Smooth muscle cell (in vitro differentiated cells): ENCODE measurements around the gene SPOCD1. TPM values are rescaled to one million over a fixed set of nuclear protein-coding genes. Genes with fewer than 3 reads are reported as not detected.

Source experiments
- DNase-seq: peaks from one replicate; lab custom pipeline; 2025; ENCODE audit not compliant: unreplicated experiment; lab: John Stamatoyannopoulos, UW
- H2AFZ ChIP-seq: fragments of 200-600 bp; sonication (generic); 2 replicates; pipeline ENCODE4 v1.6.0; 2016; ENCODE audit warnings: antibody characterized with exemption, low read depth, mild to moderate bottlenecking
- H3F3A ChIP-seq: fragments of 200-600 bp; sonication (generic); 2 replicates; pipeline ENCODE4 v1.6.0; 2017; ENCODE audit warnings: antibody characterized with exemption, low read depth
- H3K27ac ChIP-seq: fragments of 200-600 bp; sonication (generic); 2 replicates; pipeline ENCODE4 v1.5.1; 2016; ENCODE audit warnings: low read depth, mild to moderate bottlenecking
- H3K27me3 ChIP-seq: fragments of 200-600 bp; sonication (generic); 2 replicates; pipeline ENCODE4 v1.6.1; 2016; ENCODE audit warnings: low read depth, mild to moderate bottlenecking
- H3K36me3 ChIP-seq: fragments of 200-600 bp; sonication (generic); 2 replicates; pipeline ENCODE4 v1.5.1; 2016; ENCODE audit warnings: low read depth
- H3K4me1 ChIP-seq: fragments of 200-600 bp; sonication (generic); 2 replicates; pipeline ENCODE4 v1.5.1; 2016; ENCODE audit warnings: low read depth
- H3K4me2 ChIP-seq: fragments of 200-600 bp; sonication (generic); 2 replicates; pipeline ENCODE4 v1.6.0; 2016; ENCODE audit warnings: mild to moderate bottlenecking
- H3K4me3 ChIP-seq: fragments of 200-600 bp; sonication (generic); 2 replicates; pipeline ENCODE4 v1.5.1; 2016; ENCODE audit warnings: mild to moderate bottlenecking
- H3K79me2 ChIP-seq: fragments of 200-600 bp; sonication (generic); 2 replicates; pipeline ENCODE4 v1.6.0; 2016; ENCODE audit warnings: low read depth, mild to moderate bottlenecking
- H3K9ac ChIP-seq: fragments of 200-600 bp; sonication (generic); 2 replicates; pipeline ENCODE4 v1.6.0; 2016; ENCODE audit warnings: low read depth
- H3K9me3 ChIP-seq: fragments of 200-600 bp; sonication (generic); replicated peaks from 2 replicates; pipeline ENCODE4 v1.5.1; 2016; ENCODE audit warnings: low read depth
- H4K20me1 ChIP-seq: fragments of 200-600 bp; sonication (generic); 2 replicates; pipeline ENCODE4 v1.6.0; 2016; ENCODE audit warnings: low read depth
- WGBS: methylation state at CpG from one replicate; pipeline ENCODE4 v1.1.7; 2016; ENCODE audit warnings: low lambda C conversion rate; 5-methylcytosine and 5-hydroxymethylcytosine counted together
- polyA plus RNA-seq: library from polyadenylated mRNA; unstranded; fragments of >200 nt; fragmentation: Nextera tagmentation; extraction: Ambion mirVana; gene quantifications from 2 replicates; pipeline ENCODE4 v1.2.1, GENCODE V29; 2016
- total RNA-seq: library from RNA; depleted of rRNA; stranded (reverse); fragments of >200 nt; gene quantifications from 2 replicates; pipeline ENCODE4 v1.2.3, GENCODE V29; 2014
- TF ChIP-seq, protein P1 (sequence below): fragments of 200-600 bp; sonication (generic); IDR thresholded peaks from 2 replicates; pipeline ENCODE4 v1.5.1; 2017; ENCODE audit warnings: borderline replicate concordance, mild to moderate bottlenecking, antibody characterized with exemption; ENCODE audit not compliant: insufficient read depth, poor library complexity, severe bottlenecking

Gene SPOCD1
- 39.5 and 43.8 TPM in 2 replicates for total RNA-seq
- 45.3 and 46.1 TPM in 2 replicates for polyA plus RNA-seq

GRCh38 chr1:31815752-31816500 lies at the start of gene SPOCD1:
SPOCD1 (minus strand) TSS chr1:31816022; CDS start chr1:31815333, 689 bp downstream.
- Histone ChIP-seq H3K4me2 (peak within 1 kb of the TSS; percentile 84), H3K9ac (peak within 1 kb of the TSS; percentile 39)
- TF ChIP-seq, protein P1, sequence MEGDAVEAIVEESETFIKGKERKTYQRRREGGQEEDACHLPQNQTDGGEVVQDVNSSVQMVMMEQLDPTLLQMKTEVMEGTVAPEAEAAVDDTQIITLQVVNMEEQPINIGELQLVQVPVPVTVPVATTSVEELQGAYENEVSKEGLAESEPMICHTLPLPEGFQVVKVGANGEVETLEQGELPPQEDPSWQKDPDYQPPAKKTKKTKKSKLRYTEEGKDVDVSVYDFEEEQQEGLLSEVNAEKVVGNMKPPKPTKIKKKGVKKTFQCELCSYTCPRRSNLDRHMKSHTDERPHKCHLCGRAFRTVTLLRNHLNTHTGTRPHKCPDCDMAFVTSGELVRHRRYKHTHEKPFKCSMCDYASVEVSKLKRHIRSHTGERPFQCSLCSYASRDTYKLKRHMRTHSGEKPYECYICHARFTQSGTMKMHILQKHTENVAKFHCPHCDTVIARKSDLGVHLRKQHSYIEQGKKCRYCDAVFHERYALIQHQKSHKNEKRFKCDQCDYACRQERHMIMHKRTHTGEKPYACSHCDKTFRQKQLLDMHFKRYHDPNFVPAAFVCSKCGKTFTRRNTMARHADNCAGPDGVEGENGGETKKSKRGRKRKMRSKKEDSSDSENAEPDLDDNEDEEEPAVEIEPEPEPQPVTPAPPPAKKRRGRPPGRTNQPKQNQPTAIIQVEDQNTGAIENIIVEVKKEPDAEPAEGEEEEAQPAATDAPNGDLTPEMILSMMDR = peak; percentile 95

DNA sequence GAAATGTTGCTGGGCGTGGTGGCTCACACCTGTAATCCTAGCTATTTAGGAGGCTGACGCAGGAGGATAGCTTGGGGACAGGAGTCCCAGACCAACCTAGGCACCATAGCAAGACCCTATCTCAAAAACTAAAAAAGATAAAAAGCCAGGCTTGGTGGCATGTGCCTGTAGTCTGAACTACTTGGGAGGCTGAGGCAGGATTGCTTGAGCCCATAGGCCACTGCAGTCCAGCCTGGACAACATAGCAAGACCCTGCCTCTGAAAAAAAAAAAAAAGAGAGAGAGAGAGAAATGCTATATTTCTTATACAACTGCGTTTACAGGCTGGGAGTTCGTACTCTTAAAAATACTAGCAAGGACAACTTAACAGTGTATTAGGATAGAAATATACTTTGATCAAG lies 46.2 kb upstream of the SPOCD1 start:
- Histone ChIP-seq H3K4me1 (no peaks in the 10 kb centered on the region), H3K27me3 (no peaks in the 10 kb centered on the region), H2AFZ (no peak overlapping the region), H3K79me2 (no peaks in the 10 kb centered on the region), H3K4me3 (no peak overlapping the region), H4K20me1 (no peaks in the 10 kb centered on the region), H3K9me3 (no peaks in the 10 kb centered on the region), H3F3A (no peaks in the 10 kb centered on the region), H3K36me3 (no peaks in the 10 kb centered on the region), H3K27ac (no peak overlapping the region), H3K9ac (no peak overlapping the region), H3K4me2 (no peak overlapping the region)
- TF ChIP-seq, protein P1 = no peak
- no peak for DNase-seq
- 93% methylated on average over 4 of the region's 4 CpGs for WGBS

More at GRCh38 chr1:31815752-31816500, at the start of gene SPOCD1:
- Histone ChIP-seq H3K4me1 (no peaks in the 10 kb centered on the region), H3K79me2 (no peaks in the 10 kb centered on the region), H3K36me3 (no peaks in the 10 kb centered on the region), H3K4me3 (peak within 1 kb of the TSS; percentile 42), H3K9me3 (no peaks in the 10 kb centered on the region), H2AFZ (peak within 1 kb of the TSS; percentile 94), H3K27me3 (no peaks in the 10 kb centered on the region), H4K20me1 (no peaks in the 10 kb centered on the region), H3K27ac (no peak within 1 kb of the TSS), H3F3A (peaks cover 4% of the 10 kb centered on the region)
- peak; percentile 50 for DNase-seq
- WGBS = 25% methylated on average over 23 of the region's 23 CpGs

DNA sequence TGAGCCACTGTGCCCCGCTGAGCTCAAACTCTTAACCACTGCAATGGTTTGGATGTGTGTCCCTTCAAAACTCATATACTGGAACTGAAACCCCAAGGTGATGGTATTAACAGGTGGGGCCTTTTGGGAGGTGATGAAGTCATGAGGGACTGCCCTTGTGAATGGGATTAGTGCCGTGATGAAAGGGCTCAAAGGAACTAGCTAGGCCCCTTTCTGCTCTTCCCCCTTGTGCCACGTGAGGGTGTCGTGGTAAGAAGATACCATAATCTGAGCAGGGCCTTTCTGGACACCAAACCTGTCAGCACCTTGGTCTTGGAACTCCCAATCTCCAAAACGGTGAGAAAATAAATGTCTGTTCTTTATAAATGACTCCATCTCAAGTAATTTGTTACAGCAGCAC lies 45.5 kb upstream of the SPOCD1 start:
- WGBS = 86% methylated on average over 5 of the region's 5 CpGs
- Histone ChIP-seq H3K27me3 (no peaks in the 10 kb centered on the region), H3K4me3 (no peak overlapping the region), H3K79me2 (no peaks in the 10 kb centered on the region), H3K27ac (no peak overlapping the region), H3K4me2 (no peak overlapping the region), H4K20me1 (no peaks in the 10 kb centered on the region), H3K9ac (no peak overlapping the region), H3K36me3 (no peaks in the 10 kb centered on the region), H3K4me1 (no peaks in the 10 kb centered on the region), H3F3A (no peaks in the 10 kb centered on the region), H2AFZ (no peak overlapping the region), H3K9me3 (no peaks in the 10 kb centered on the region)
- TF ChIP-seq, protein P1 = no peak
- no peak for DNase-seq

GRCh38 chr1:31860581-31860980 lies 44.8 kb upstream of the SPOCD1 start:
- Histone ChIP-seq H3K4me1 (no peaks in the 10 kb centered on the region), H3K27ac (no peak overlapping the region), H3K36me3 (no peaks in the 10 kb centered on the region), H3K9me3 (no peaks in the 10 kb centered on the region), H3K4me3 (no peak overlapping the region), H3K27me3 (no peaks in the 10 kb centered on the region), H3K4me2 (no peak overlapping the region), H4K20me1 (no peaks in the 10 kb centered on the region), H3K79me2 (no peaks in the 10 kb centered on the region), H3K9ac (no peak overlapping the region), H2AFZ (no peak overlapping the region), H3F3A (no peaks in the 10 kb centered on the region)
- TF ChIP-seq, protein P1 = no peak
- DNase-seq = no peak
- 91% methylated on average over 7 of the region's 7 CpGs for WGBS
